Body of pancreas (tissue), 4 donors: ENCODE results near the gene CTNNB1.

Experiments used
- POLR2A ChIP-seq, 3 donors: fragments of 450-650 bp; IDR thresholded peaks; one replicate each; pipeline ENCODE4 v1.6.1; 2016; ENCODE audit warnings: antibody characterized with exemption in 3 of 3, mild to moderate bottlenecking in 2 of 3
- TF ChIP-seq, protein P1 (sequence below), 7 experiments: fragments of 450-650 bp in 4 of 7; fragments of 200-600 bp in 3 of 7; sonication (generic) in 3 of 7; IDR thresholded peaks; one replicate each; pipeline ENCODE4 v1.5.1; 2016 to 2019; ENCODE audit warnings: antibody characterized with exemption in 7 of 7

DNA sequence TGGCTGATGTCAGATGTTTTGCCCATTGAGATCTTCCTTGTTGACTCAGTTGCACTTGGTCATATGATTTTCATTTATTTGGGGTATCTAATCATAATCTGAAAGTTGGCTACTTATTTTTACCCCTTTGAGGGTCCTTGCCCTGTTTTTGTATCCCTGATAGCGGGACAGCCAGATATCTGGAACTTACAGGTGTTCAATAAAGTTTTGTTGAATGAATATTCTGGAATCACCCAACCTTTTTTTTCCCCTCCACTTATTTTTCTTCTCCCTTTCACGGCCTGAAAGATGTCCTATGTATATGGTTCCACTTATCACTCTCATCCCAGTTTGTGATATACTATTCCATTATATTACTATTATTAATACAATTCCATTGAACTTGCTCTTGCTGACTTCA is 12.8 kb downstream of the CTNNB1 start:
- TF ChIP-seq POLR2A (IDR thresholded peaks at IDR 0.05) = no peak
- TF ChIP-seq, protein P1, sequence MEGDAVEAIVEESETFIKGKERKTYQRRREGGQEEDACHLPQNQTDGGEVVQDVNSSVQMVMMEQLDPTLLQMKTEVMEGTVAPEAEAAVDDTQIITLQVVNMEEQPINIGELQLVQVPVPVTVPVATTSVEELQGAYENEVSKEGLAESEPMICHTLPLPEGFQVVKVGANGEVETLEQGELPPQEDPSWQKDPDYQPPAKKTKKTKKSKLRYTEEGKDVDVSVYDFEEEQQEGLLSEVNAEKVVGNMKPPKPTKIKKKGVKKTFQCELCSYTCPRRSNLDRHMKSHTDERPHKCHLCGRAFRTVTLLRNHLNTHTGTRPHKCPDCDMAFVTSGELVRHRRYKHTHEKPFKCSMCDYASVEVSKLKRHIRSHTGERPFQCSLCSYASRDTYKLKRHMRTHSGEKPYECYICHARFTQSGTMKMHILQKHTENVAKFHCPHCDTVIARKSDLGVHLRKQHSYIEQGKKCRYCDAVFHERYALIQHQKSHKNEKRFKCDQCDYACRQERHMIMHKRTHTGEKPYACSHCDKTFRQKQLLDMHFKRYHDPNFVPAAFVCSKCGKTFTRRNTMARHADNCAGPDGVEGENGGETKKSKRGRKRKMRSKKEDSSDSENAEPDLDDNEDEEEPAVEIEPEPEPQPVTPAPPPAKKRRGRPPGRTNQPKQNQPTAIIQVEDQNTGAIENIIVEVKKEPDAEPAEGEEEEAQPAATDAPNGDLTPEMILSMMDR (IDR thresholded peaks at IDR 0.05) = no peak
